ENCODE measurements around the gene GRWD1. TPM values are rescaled to one million over a fixed set of nuclear protein-coding genes. Genes with fewer than 3 reads are reported as not detected.

GRWD1 gene
- 25.1 and 38.4 TPM in 2 replicates for total RNA-seq

GRCh38 chr19:48445606-48446481, at the start of gene GRWD1:
Gene GRWD1, plus strand, starts transcription at chr19:48445983. Its CDS starts 23 bp downstream, at chr19:48446006.
- H3K4me3 ChIP-seq (ENCODE audit: low read depth, low read length): peak within 1 kb of the TSS; percentile 95
- peak; percentile 95 for DNase-seq (ENCODE audit: low read depth)
- peak; percentile 15 for TF ChIP-seq CTCF (IDR thresholded peaks at IDR 0.05; ENCODE audit: insufficient read depth, low read depth, low read length)

GRCh38 chr19:48396016-48396823, 49.6 kb upstream of the GRWD1 start:
- H3K4me3 ChIP-seq (ENCODE audit: low read depth, low read length): no peak overlapping the region
- no peak for DNase-seq (ENCODE audit: low read depth)
- TF ChIP-seq CTCF (IDR thresholded peaks at IDR 0.05; ENCODE audit: insufficient read depth, low read depth, low read length): no peak

- TF ChIP-seq CTCF (IDR thresholded peaks at IDR 0.05; ENCODE audit: insufficient read depth, low read depth, low read length): no peak
- no peak overlapping the region for H3K4me3 ChIP-seq (ENCODE audit: low read depth, low read length)
- DNase-seq (ENCODE audit: low read depth): no peak
These were observed 49.0 kb upstream of the GRWD1 start for GRCh38 chr19:48396824-48397176.

GRCh38 chr19:48397263-48398101, 48.3 kb upstream of the GRWD1 start:
- peak; percentile 24 for DNase-seq (ENCODE audit: low read depth)
- peak overlapping the region; percentile 72 for H3K4me3 ChIP-seq (ENCODE audit: low read depth, low read length)
- no peak for TF ChIP-seq CTCF (IDR thresholded peaks at IDR 0.05; ENCODE audit: insufficient read depth, low read depth, low read length)

- no peak for TF ChIP-seq CTCF (IDR thresholded peaks at IDR 0.05; ENCODE audit: insufficient read depth, low read depth, low read length)
- peak overlapping the region; percentile 72 for H3K4me3 ChIP-seq (ENCODE audit: low read depth, low read length)
- DNase-seq (ENCODE audit: low read depth): no peak
These were observed 47.7 kb upstream of the GRWD1 start for GRCh38 chr19:48398102-48398374.

GRCh38 chr19:48398375-48399235, 47.2 kb upstream of the GRWD1 start:
- H3K4me3 ChIP-seq (ENCODE audit: low read depth, low read length): peak overlapping the region; percentile 72
- peak; percentile 93 for DNase-seq (ENCODE audit: low read depth)
- no peak for TF ChIP-seq CTCF (IDR thresholded peaks at IDR 0.05; ENCODE audit: insufficient read depth, low read depth, low read length)
